Testis (tissue), 2 donors: ENCODE results near the gene DHX9.

Source experiments
- CTCF ChIP-seq, 3 experiments: fragments of 450-650 bp in 2 of 3; fragments of 200-600 bp in 1 of 3; sonication (generic) in 1 of 3; IDR thresholded peaks; one replicate each; pipeline ENCODE4 v1.5.1; 2016 to 2019; ENCODE audit warnings: antibody characterized with exemption in 3 of 3, mild to moderate bottlenecking in 2 of 3, moderate library complexity in 1 of 3
- POLR2A ChIP-seq: fragments of 450-650 bp; IDR thresholded peaks from one replicate; pipeline ENCODE4 v1.6.1; 2017; ENCODE audit warnings: antibody characterized with exemption, mild to moderate bottlenecking, moderate library complexity

GRCh38 chr1:182884872-182885271 lies 45.7 kb downstream of the DHX9 start:
- TF ChIP-seq CTCF (IDR thresholded peaks at IDR 0.05): no peak
- TF ChIP-seq POLR2A: no peak
